GM04504 (cell line): ENCODE measurements around the gene SPATA3.

Experiments used
- DNase-seq: peaks from one replicate; pipeline ENCODE4 v3.0.0-alpha.2; 2012; ENCODE audit warnings: low read depth

Gene SPATA3

DNA sequence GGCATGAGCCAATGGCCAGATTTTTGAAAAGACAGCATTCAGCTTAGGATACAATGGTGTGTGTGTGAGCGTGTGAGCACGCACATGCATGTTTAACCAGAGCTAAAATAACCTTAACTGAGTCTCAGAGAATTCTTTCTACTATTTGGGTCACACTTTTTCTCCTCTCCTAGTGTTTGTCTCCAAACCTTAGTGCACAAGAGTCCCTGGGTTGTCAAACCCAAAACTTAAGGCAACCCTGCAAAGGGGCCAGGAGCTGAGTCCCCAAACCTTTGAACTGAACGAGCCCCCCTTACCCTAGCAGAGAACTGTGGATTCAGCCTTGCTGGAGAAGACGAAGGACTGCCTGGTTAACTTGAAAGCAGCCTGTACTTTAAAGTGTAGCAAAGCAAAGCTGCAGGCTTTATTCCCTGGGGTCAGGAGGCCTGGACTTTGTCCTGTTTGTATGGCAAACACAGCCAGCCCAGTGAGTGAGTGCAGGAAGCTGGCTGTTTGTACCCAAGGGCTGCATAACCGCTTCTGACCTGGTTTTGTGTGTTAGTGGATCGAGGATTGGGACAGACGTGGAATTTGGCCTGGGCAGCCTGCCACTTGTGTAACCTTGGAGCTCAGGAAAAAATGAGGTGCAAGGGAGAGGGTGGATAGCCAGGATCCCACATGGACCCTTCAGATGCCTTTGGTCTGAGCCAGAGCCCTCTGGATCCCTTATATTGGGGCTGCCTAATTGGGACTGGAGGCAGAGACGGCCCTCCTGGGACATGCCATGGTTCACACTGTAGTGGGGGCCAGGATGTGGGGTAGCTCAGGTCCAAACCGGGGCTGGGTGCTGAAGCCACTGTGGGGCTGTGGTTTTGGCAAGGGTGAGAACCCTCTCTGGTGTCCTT is 54.3 kb downstream of the SPATA3 start:
- DNase-seq: no peak

DNA sequence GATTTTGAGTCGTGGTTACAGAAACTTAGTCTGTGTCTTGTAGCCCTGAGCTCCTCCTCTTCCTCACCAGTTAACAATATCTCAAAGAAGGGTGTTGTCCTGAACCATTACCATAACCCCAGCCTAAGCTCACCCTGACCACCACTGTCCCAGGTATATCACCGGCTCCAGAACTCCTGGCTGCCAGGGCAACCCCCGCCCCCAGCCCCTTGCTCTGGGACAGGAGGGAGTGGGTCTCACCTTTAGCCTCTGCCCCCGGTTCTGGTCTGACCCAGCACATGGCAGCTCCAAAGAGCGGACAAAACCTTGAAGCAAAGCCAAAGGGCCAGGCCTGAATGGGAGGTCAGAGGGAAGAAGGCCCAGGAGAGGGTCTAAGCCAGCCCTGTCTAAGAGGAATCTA is 55.2 kb downstream of the SPATA3 start:
- no peak for DNase-seq

DNA sequence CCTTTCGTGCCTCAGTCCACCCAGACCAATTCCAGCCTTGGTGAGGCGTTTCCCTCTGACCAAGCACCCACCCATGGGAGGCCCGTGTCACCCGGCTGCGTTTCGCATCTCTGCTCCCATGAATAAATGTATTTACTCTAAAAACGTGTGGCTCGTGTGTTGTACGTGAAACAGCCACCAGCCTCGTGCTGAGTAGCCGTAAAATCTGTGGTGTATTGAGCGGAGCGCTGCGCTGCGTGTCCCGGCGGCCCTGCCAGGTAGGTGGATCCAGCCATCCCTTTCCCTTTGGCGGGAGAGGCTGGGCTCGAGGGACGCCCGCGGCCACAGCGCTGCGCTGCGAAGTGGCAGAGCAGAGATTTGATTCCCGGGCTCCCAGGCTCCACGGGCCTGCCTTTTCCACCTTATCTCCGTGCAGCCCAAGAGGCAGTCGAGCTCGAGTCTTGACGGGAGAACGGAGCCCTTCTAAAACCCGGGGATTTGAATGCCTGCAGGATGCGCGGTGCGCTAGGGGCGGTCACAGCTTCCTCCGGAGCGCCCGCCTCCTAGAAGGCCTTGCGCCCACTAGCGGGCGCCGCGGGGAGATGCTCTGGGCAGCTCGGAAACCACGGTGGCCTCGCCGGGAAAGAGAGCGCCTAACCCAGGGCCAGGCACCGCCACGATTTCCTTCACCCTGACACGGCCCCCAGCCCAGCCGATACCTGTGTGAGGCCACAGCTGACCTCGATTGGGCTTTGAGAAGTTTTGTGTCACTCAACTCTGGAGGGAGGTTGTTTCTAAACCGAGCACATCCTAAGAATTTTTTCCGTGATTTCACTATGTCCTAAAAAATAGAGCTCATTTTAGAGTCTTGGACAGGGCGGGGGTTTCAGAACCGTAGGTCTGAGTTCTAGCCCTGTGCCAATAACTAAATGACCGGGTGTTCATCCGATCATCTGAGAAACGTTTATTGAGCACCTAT is 56.9 kb downstream of the SPATA3 start:
- DNase-seq: peak; percentile 53

DNA sequence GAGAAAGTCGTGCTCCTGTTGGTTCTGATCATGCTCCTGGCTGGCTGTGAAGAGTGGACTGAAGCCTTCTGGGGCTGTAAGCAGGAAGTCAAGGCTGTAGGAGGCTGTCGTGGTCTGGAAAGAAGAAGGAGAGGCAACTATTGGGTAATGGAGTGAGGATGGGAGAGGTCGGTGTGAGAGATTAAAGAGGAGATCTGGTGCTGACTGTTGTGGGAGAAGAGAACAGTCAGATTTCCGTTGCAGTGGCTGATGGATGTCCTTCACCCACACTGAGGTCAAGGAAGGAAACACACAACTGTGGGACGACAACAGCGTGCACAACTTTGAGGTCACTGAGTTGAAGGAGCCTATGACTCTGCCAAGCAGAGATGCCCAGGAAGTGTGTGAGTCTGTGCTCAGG is 57.9 kb downstream of the SPATA3 start:
- no peak for DNase-seq

DNA sequence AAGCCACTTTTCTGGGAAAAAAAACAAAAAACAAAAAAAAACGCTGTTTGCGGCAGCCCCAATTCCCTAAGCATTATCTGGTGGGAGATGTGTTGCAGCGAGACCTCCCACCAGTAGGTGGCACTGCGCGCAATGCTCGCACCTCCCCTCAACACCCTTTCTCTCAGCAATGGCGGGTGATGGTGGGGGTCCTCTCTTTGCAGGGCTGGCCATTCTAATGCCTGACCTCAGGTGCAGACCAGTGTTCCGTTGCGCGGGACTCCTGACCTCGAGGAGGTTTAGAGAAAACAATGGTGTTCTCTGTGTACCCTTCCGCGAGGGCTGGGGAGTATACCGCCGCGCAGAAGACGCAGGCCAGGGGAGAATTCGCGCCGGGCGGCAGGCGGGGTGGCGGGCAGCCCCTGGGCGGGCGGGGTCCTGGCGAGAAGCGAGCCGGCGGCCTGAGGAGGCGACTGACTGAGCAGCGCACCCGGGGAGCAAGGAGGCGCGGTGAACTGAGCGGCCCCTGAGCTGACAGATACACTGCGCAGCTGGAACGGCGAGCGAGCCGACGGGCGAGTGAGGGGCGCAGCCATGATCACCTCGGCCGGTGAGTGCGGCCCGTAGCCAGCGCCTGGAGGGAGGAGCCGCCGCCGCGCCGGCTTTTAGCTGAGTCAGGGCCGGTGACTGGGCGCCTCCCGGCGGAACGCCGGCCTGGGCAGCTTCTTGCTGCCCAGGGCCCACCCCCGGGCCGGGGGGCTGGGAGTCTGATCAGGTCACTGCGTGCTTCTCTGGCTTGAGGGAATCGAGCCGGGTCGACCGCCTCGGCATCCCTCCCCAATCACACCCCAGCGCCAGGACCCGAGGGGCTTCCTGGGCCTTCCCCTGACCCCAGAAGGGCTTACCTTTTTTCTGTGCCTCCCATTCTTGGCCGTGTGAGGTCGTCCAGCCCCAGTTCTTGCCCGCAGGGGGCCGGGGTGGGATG is 60.8 kb downstream of the SPATA3 start, which contains the start of gene PSMD1:
Gene PSMD1, plus strand, starts transcription at position 415 of the 964 bp plus-strand sequence. Its CDS starts 159 bp downstream, at position 574.
- DNase-seq: peak; percentile 79

DNA sequence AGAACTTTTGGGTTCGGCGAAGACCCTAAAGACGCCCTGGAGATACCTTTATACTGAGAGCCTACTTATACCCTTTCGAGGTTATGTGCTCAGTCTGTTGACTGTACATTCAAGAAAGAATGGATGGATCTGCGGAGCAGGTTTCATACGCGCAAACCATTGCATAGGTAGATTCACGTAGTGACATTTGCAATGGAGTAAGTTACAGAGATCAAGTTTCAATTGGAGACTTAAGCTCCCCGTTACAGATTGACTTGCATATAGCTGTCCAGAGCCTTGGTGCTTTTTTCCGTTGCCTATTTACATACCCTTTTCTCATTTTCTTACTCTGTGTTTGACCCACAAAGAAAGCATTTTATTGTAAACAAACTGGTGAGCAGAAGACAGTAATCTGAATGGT is 61.7 kb downstream of the SPATA3 start:
- DNase-seq: no peak
